ENCODE measurements around the gene NUP205. TPM values are rescaled to one million over a fixed set of nuclear protein-coding genes. Genes with fewer than 3 reads are reported as not detected.

NUP205 gene
- total and polyA plus RNA-seq, 10 donors = 29.8 to 55.5 (median 44.8) TPM

DNA sequence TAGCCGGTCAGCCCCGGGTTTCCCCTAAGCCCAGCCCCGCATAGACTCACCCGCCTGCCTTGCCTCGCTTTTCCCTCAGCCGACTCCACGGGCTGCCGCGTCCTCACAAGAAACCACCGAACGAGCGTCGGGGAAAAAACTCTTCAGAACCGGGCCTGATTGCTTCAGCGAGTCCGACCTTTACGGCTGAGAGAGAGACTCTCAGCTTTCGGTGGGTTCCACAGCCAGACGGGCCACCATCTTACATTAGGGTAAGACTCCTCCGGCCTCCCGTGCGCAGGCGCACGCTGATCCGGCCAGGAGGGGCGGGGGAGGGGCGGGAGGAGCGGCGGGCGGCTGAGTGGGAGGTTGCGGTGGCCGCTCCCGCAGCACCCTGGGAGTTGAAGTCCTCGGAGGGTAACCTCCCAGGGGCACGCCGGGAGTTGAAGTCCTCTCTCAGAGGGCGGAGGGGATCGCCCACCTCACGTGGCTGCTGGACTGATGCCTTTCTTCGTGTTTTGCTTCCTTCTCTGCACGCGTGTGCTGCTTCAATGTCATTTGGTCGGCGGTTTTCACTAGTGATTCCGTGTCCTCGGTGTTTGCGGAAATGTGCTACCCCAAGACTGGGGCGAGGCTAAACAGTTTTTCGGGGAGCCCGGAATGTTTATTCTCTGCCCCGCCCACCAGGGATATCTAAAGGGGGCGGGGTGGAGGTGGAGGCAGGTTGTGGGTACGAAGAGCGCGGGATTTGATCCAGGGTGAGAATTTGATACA lies 47.7 kb upstream of the NUP205 start, which contains the start of gene CNOT4:
TSS of gene CNOT4 (minus strand) at position 264 of the 753 bp plus-strand sequence. CDS start 71,771 bp downstream, outside the sequence.
- Histone ChIP-seq H3K4me1 (peaks cover 23 to 58% (median 41%) of the 10 kb centered on the region in 6 donors), H3K27me3 (replicated peaks in 1 of 7) (no peaks in the 10 kb centered on the region), H3K27ac (peak within 1 kb of the TSS; percentile 88 to 96 (median 93)), H3K9me3 (no peaks in the 10 kb centered on the region), H3K4me3 (peak within 1 kb of the TSS; percentile 65 to 93 (median 82)), H3K36me3 (peaks cover 0 to 4% (median 0%) of the 10 kb centered on the region in 6 donors)
- WGBS, 5 donors = 0 to 1% (median 0%) methylated on average over 20 to 55 of the region's 55 CpGs
- DNase-seq = peak; percentile 99
- peak; percentile 87 to 90 (median 90) for TF ChIP-seq POLR2AphosphoS5 (IDR thresholded peaks at IDR 0.05)
- TF ChIP-seq, protein P1, sequence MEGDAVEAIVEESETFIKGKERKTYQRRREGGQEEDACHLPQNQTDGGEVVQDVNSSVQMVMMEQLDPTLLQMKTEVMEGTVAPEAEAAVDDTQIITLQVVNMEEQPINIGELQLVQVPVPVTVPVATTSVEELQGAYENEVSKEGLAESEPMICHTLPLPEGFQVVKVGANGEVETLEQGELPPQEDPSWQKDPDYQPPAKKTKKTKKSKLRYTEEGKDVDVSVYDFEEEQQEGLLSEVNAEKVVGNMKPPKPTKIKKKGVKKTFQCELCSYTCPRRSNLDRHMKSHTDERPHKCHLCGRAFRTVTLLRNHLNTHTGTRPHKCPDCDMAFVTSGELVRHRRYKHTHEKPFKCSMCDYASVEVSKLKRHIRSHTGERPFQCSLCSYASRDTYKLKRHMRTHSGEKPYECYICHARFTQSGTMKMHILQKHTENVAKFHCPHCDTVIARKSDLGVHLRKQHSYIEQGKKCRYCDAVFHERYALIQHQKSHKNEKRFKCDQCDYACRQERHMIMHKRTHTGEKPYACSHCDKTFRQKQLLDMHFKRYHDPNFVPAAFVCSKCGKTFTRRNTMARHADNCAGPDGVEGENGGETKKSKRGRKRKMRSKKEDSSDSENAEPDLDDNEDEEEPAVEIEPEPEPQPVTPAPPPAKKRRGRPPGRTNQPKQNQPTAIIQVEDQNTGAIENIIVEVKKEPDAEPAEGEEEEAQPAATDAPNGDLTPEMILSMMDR (IDR thresholded peaks at IDR 0.05 in 8 of 11, conservative IDR thresholded peaks at IDR 0.05 in 3 of 11) = peak in 1 of 11 experiments; percentile 37
- TF ChIP-seq POLR2A (IDR thresholded peaks at IDR 0.05) = no peak
- intact Hi-C loops (cut with DNase I; ENCODE audit: low total_unique reads) = loop anchor here (5.0 kb wide), 1 partner anchor 47 kb away; the partner anchor contains the start of gene NUP205

DNA sequence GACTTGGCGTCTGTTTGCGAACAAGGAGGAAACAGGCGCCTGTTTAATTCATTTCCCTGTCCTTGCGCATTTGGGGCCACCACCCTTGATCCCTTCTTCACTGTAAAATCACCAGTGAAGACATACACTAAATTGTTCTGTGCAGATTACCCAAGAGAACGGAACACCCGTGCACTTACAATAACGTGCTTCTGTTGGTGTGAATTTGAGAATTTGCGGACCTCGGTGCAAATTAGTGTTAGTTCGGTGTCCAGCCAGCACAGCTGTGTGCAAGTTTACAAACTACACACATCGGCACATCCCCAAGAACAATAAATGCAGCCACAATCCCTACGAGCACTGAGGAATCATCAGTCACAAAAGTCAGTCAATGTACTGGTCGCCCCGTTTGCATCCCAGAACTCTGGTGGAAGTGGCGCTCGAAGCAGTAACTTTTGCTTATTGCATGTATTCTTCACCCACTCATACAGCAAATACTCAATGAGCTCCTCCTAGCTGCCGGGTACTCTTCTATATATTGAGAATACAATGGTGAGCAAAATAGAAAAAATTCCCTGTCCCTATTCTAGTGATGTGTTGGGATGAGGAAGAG lies 47.0 kb upstream of the NUP205 start:
- no peaks in the 10 kb centered on the region for H3K27me3 ChIP-seq (replicated peaks in 1 of 7)
- no peak for DNase-seq
- peak overlapping the region in 6 of 8 donors; percentile 92 to 96 (median 94) for H3K27ac ChIP-seq
- H3K9me3 ChIP-seq = no peaks in the 10 kb centered on the region
- H3K4me3 ChIP-seq = peak overlapping the region; percentile 65 to 93 (median 82)
- H3K4me1 ChIP-seq = peaks cover 23 to 51% (median 41%) of the 10 kb centered on the region in 6 donors
- WGBS, 5 donors = 1 to 3% (median 3%) methylated on average over 17 of the region's 17 CpGs
- intact Hi-C loops (cut with DNase I; ENCODE audit: low total_unique reads) = loop anchor here (5.0 kb wide), 1 partner anchor 47 kb away; the partner anchor contains the start of gene NUP205
- no peaks in the 10 kb centered on the region for H3K36me3 ChIP-seq
- no peak for TF ChIP-seq POLR2A (IDR thresholded peaks at IDR 0.05)
- no peak for TF ChIP-seq POLR2AphosphoS5 (IDR thresholded peaks at IDR 0.05)
- TF ChIP-seq, protein P1 (IDR thresholded peaks at IDR 0.05 in 8 of 11, conservative IDR thresholded peaks at IDR 0.05 in 3 of 11) = no peak

DNA sequence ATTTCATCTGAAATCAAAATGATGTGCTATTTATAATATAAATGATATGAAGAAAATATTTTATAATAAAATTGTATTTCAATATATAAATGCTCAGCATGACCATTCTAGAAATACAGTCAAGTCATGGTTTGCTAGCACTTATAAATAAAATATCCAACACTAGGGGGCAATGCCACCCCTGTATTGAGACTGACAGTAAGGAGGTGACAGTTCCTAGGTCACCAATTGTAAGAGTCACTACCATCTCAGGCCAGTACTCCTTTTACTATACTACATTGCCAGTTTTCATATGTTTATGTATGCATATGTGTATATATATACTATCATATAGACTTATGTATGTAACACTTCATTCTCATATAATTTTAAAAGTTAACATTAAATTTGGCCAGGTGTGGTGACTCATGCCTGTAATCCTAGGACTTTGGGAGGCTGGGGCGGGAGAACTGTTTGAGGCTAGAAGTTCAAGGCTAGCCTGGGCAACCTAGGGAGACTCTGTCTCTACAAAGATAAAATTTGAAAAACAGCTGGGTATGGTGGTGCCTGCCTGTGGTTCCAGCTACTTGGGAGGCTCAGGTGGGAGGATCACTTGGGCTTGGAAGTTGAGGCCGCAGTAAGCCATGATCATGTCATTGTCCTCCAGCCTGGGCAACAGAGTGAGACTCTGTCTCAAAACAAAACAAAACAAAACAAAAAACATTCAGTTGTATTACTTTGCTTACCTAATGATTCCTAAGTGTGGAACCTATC lies 45.4 kb upstream of the NUP205 start:
- Histone ChIP-seq H3K4me1 (peaks cover 17 to 35% (median 26%) of the 10 kb centered on the region in 6 donors), H3K27ac (no peak overlapping the region), H3K4me3 (no peak overlapping the region), H3K27me3 (replicated peaks in 1 of 7) (no peaks in the 10 kb centered on the region), H3K9me3 (no peaks in the 10 kb centered on the region), H3K36me3 (no peaks in the 10 kb centered on the region)
- no peak for TF ChIP-seq POLR2AphosphoS5 (IDR thresholded peaks at IDR 0.05)
- TF ChIP-seq POLR2A (IDR thresholded peaks at IDR 0.05) = no peak
- TF ChIP-seq, protein P1 (IDR thresholded peaks at IDR 0.05 in 8 of 11, conservative IDR thresholded peaks at IDR 0.05 in 3 of 11) = peak in 10 of 11 experiments; percentile 19 to 66 (median 52)
- WGBS, 5 donors = 90 to 100% (median 95%) methylated on average over 2 of the region's 2 CpGs
- intact Hi-C loops (cut with DNase I; ENCODE audit: low total_unique reads) = loop anchor here (5.0 kb wide), 1 partner anchor 45 kb away; the partner anchor contains the start of gene NUP205
- DNase-seq = no peak
